Lower leg skin (tissue), 4 donors: ENCODE data around the gene ACTA2. TPM values are rescaled to one million over a fixed set of nuclear protein-coding genes. Genes with fewer than 3 reads are reported as not detected.

ENCODE experiments used
- DNase-seq, 2 donors: peaks; one replicate each; pipeline ENCODE4 v3.0.0-alpha.2; 2019; ENCODE audit warnings: low spot score in 2 of 2
- H3K4me3 ChIP-seq: fragments of 200-600 bp; sonication (generic); 2 replicates; pipeline ENCODE4 v1.5.1; 2017; ENCODE audit warnings: mild to moderate bottlenecking, low read depth; ENCODE audit not compliant: poor library complexity, severe bottlenecking
- POLR2A ChIP-seq, 2 donors: fragments of 450-650 bp; IDR thresholded peaks; one replicate each; pipeline ENCODE4 v1.6.1; 2016 to 2017; ENCODE audit warnings: antibody characterized with exemption in 2 of 2, mild to moderate bottlenecking in 1 of 2, moderate library complexity in 1 of 2
- WGBS, 2 donors: methylation state at CpG; one replicate each; pipeline ENCODE4 v1.1.5; 2018; 5-methylcytosine and 5-hydroxymethylcytosine counted together
- intact Hi-C: fragments of 100-400 bp; cut with DNase I; formaldehyde crosslinking; loops from one replicate; pipeline ENCODE4 v1.15.0; 2023; ENCODE audit warnings: low total_unique reads
- total RNA-seq, 4 donors: library from RNA; depleted of rRNA; stranded (reverse); fragments of >200 nt; gene quantifications; one replicate each; pipeline ENCODE4 v1.1.0, GENCODE V29; 2016
- TF ChIP-seq, protein P1 (sequence below), 3 donors: fragments of 450-650 bp; IDR thresholded peaks; one replicate each; pipeline ENCODE4 v1.5.1; 2016; ENCODE audit warnings: antibody characterized with exemption in 3 of 3, mild to moderate bottlenecking in 3 of 3, moderate library complexity in 2 of 3

Gene ACTA2
- total RNA-seq, 4 donors from 2014 or later = 66.4 to 344 (median 129) TPM

DNA sequence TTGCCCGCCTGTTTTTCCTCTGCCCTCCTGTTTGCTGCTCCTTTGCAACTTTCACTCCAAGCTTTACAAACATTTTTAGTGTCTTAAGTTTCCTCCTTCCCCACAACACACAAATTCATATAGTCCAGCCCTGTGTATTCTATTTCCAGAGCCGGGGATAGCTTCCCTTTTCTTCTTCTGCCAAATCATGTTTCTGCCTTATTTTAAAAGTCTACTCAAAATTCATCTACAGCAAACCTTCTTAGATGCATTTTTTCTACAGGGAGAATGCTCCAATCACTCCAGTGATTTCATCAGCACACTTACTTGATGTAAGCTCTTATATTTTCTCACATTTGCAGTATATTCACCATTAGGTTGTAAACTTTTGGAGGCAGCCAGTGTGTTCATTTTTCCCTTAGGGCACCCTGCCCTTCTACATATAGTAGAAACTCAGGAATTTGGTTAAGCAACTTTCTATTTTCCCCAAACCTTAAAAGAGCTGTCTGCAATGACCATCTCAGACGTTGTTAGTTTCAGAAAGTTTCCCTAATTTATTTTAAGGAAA, 12.4 kb upstream of the ACTA2 start:
- 50 to 63% methylated on average over 3 of the region's 3 CpGs for WGBS, 2 donors
- no peak overlapping the region for H3K4me3 ChIP-seq
- intact Hi-C loops = no loop called here
- TF ChIP-seq, protein P1, sequence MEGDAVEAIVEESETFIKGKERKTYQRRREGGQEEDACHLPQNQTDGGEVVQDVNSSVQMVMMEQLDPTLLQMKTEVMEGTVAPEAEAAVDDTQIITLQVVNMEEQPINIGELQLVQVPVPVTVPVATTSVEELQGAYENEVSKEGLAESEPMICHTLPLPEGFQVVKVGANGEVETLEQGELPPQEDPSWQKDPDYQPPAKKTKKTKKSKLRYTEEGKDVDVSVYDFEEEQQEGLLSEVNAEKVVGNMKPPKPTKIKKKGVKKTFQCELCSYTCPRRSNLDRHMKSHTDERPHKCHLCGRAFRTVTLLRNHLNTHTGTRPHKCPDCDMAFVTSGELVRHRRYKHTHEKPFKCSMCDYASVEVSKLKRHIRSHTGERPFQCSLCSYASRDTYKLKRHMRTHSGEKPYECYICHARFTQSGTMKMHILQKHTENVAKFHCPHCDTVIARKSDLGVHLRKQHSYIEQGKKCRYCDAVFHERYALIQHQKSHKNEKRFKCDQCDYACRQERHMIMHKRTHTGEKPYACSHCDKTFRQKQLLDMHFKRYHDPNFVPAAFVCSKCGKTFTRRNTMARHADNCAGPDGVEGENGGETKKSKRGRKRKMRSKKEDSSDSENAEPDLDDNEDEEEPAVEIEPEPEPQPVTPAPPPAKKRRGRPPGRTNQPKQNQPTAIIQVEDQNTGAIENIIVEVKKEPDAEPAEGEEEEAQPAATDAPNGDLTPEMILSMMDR (IDR thresholded peaks at IDR 0.05) = no peak
- no peak for TF ChIP-seq POLR2A (IDR thresholded peaks at IDR 0.05)
- DNase-seq = no peak

DNA sequence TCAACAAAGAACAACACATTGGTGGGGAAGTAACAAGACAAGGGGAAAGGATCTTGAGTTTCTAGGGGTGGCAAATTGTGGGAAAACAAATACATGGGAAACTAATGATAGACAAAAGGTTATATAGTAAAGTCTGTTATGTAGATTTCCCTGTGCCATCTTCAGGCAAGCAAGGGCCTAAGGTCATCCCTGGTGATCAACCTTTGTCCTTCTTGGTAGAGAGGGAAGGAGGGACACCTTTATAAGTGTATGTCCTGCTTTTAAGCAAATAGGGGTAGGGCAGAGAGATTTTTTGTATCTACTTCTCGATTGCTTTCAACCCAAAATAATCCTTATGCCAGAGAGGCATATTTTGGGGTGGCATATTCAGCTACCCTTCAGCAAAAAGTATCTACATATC, 11.8 kb upstream of the ACTA2 start:
- DNase-seq = no peak
- WGBS, 2 donors = 90 to 93% methylated on average over 1 of the region's 1 CpG
- intact Hi-C loops = no loop called here
- TF ChIP-seq, protein P1 (IDR thresholded peaks at IDR 0.05) = no peak
- no peak for TF ChIP-seq POLR2A (IDR thresholded peaks at IDR 0.05)
- H3K4me3 ChIP-seq = no peak overlapping the region

DNA sequence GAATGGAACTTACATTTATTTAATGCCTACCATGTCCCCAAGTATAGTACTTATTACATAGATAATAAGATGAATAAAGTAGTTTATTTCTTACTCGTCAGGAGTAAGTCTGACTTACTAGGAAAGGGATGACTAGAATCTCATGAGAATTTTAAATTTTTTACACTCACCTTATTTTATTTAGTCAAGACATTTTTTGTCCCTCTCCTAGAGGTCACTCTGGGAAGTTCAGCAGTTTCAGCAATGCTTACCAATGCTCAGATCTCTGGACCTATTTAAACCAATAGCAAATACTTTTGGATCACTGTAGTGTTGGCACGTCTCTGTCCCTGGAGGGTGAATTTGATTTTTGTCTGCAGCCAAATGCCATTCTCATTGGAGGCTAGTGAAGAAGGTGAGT, 10.7 kb upstream of the ACTA2 start:
- DNase-seq = no peak
- intact Hi-C loops = no loop called here
- WGBS, 2 donors = 76 to 80% methylated on average over 2 of the region's 2 CpGs
- TF ChIP-seq POLR2A (IDR thresholded peaks at IDR 0.05) = no peak
- TF ChIP-seq, protein P1 (IDR thresholded peaks at IDR 0.05) = no peak
- H3K4me3 ChIP-seq = no peak overlapping the region

DNA sequence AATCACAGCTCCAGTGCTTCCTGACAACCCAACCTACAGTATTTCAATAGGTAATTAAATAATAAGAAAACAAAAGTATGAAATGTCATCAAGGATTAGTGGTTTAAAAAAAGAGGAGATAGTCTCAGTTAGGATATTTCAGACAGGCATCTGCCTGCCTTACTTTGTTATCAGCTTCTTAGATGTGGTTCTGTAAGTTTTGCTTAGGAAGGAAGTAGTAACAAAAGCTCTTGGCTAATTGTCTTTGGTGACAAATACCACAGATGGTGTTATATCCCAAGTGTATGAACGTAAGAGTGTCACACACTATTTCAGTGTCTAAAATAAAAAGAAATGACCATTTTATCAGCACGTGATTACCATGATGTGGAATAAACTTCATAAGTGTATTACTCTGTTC, 9.8 kb upstream of the ACTA2 start:
- no peak for DNase-seq
- WGBS, 2 donors = 70 to 76% methylated on average over 2 of the region's 2 CpGs
- intact Hi-C loops = no loop called here
- H3K4me3 ChIP-seq = no peak overlapping the region
- TF ChIP-seq POLR2A (IDR thresholded peaks at IDR 0.05) = no peak
- TF ChIP-seq, protein P1 (IDR thresholded peaks at IDR 0.05) = no peak

DNA sequence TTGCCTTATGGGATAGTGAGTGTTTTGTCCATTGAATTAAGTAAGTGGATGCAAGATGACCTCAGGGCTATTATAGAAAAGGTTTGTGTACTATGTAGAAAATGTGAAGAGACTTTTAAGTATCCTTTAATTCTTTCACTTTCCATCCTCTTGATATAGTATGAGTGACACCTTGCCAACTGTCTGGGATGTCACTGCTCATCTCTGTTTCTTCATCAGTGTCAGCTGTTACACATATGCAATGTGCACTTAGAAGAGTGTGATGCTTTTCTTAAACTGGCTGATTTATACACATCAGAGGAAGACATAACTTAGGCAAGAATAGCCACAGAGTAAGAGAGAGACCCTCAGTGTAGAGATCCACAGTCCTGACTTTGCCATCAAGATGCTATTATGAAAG, 8.7 kb upstream of the ACTA2 start:
- intact Hi-C loops = no loop called here
- H3K4me3 ChIP-seq = no peak overlapping the region
- DNase-seq = no peak
- no peak for TF ChIP-seq POLR2A (IDR thresholded peaks at IDR 0.05)
- TF ChIP-seq, protein P1 (IDR thresholded peaks at IDR 0.05) = no peak

DNA sequence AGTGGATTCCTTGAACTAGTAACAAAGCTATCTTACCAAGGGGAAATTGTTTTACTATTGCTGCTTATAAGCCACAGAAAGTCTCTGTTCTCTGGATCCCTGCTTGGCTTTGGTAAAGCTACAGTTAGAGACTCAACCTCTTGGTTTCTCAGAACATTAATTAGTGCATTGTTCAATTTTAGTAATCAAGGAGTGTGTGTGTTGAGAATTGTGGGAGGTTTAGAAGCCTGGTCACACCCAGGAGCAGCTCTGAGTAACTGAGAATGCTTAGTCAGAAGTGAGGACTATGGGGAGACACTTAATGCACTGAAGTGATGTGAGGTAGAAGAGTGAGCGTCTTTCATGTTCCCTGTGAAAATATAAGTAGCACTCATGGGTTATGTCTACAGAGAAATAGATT, 8.2 kb upstream of the ACTA2 start:
- intact Hi-C loops = no loop called here
- no peak overlapping the region for H3K4me3 ChIP-seq
- no peak for DNase-seq
- 93 to 100% methylated on average over 1 of the region's 1 CpG for WGBS, 2 donors
- no peak for TF ChIP-seq POLR2A (IDR thresholded peaks at IDR 0.05)
- TF ChIP-seq, protein P1 (IDR thresholded peaks at IDR 0.05) = no peak
